K562 (cell line): ENCODE measurements around the gene HEMK1. TPM values are rescaled to one million over a fixed set of nuclear protein-coding genes. Genes with fewer than 3 reads are reported as not detected.

Experiments
- ATF7 ChIP-seq: fragments of 450-650 bp; IDR thresholded peaks from 2 replicates; pipeline ENCODE4 v1.7.1; 2014; ENCODE audit warnings: mild to moderate bottlenecking, moderate library complexity
- GATAD2B ChIP-seq: fragments of 450-650 bp; IDR thresholded peaks from 2 replicates; pipeline ENCODE4 v1.6.1; 2017; ENCODE audit warnings: mild to moderate bottlenecking, borderline replicate concordance
- STAT5B ChIP-seq: fragments of 250-450 bp; sonication (Bioruptor Pico); IDR thresholded peaks from 2 replicates; pipeline ENCODE4 v1.8.0; 2021; ENCODE audit warnings: mild to moderate bottlenecking, inconsistent platforms
- TAF1 ChIP-seq: IDR thresholded peaks from 2 replicates; pipeline ENCODE4 v1.6.1; 2011; ENCODE audit warnings: mild to moderate bottlenecking, low read length, moderate library complexity; ENCODE audit not compliant: insufficient read depth, control insufficient read depth, severe bottlenecking; ENCODE audit errors: extremely low read depth
- TAF7 ChIP-seq: fragments of 450-650 bp; IDR thresholded peaks from 2 replicates; pipeline ENCODE4 v1.6.1; 2016; ENCODE audit warnings: missing genetic modification characterization, missing compliant biosample characterization
- ZNF785 ChIP-seq: fragments of 250-450 bp; sonication (Bioruptor Pico); IDR thresholded peaks from 2 replicates; pipeline ENCODE4 v1.4.0; 2020; ENCODE audit warnings: mild to moderate bottlenecking
- polyA plus RNA-seq, 8 experiments: library from polyadenylated mRNA; depleted of rRNA in 4 of 8; stranded (reverse) in 5 of 8; unstranded in 3 of 8; fragments of >200 nt; fragmentation: Nextera tagmentation in 2 of 8; fragmentation: Illumina TruSeq in 1 of 8; extraction: Ambion mirVana in 2 of 8; extraction: Trizol in 1 of 8; gene quantifications; 2 replicates each; pipeline versions ENCODE4 v1.2.1 to v1.2.3, GENCODE V29; 2011 to 2014; ENCODE audit warnings: inconsistent platforms in 1 of 8, missing spikeins in 1 of 8
- total RNA-seq, 7 experiments: library from RNA; depleted of rRNA in 6 of 7; stranded (reverse); fragments of >200 nt in 6 of 7; fragmentation: Illumina TruSeq in 2 of 7; extraction: Trizol in 2 of 7; gene quantifications; 2 replicates each; pipeline versions ENCODE4 v1.2.1 to v1.2.3, GENCODE V29; 2011 to 2021; ENCODE audit warnings: low replicate concordance in 1 of 7
- TF ChIP-seq, protein P1 (sequence below): fragments of 450-650 bp; IDR thresholded peaks from 2 replicates; pipeline ENCODE4 v1.6.1; 2018; ENCODE audit not compliant: partially characterized antibody
- TF ChIP-seq, protein P2 (sequence below): fragments of 450-650 bp; IDR thresholded peaks from 2 replicates; pipeline ENCODE4 v1.6.1; 2017; ENCODE audit warnings: antibody characterized with exemption, mild to moderate bottlenecking
- TF ChIP-seq, protein P3 (sequence below): fragments of 450-650 bp; formaldehyde crosslinking; IDR thresholded peaks from 2 replicates; pipeline ENCODE4 v1.4.0; 2020; ENCODE audit warnings: mild to moderate bottlenecking, mixed read lengths
- TF ChIP-seq, protein P4 (sequence below): fragments of 450-650 bp; IDR thresholded peaks from 2 replicates; pipeline ENCODE4 v1.6.1; 2017; ENCODE audit warnings: antibody characterized with exemption

HEMK1 gene
- total and polyA plus RNA-seq, 9 of the 15 experiments (the other 6 are each of a cell fraction or from before 2014, with no cell fraction given) = 2.0 to 16.8 (median 11.4) TPM

DNA sequence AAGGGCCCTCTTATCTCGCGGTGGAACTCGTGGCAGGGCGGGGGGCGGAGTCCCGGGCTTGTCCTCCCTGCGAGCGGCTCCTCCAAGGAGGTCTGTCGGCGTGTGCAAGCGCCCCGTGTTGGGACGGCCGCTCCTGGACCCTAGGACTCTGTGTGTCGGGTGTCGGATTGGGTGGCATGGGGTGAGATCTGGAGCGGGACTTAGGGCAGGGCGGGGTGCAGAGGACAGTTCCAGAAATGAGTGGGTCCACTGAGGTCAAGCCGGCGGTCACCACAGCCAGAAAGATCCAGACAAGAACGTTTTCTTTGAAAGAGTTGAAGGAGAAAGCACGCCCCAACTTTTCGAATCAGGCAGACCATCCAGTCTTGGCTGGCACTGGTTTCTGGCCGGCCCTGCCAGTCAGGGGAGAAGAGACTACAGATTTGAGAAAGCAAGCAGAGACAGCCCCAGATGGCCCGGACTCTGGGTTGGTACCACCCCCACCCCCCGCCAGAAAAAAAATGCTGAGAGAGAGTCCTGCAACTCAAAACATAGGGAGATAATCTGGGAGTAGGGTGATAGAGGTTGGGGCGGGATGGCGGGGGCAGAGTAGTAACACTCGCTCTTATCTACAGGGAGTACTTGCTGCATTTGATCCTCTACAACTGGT, 43.0 kb downstream of the HEMK1 start (continued):
- TF ChIP-seq, protein P1, sequence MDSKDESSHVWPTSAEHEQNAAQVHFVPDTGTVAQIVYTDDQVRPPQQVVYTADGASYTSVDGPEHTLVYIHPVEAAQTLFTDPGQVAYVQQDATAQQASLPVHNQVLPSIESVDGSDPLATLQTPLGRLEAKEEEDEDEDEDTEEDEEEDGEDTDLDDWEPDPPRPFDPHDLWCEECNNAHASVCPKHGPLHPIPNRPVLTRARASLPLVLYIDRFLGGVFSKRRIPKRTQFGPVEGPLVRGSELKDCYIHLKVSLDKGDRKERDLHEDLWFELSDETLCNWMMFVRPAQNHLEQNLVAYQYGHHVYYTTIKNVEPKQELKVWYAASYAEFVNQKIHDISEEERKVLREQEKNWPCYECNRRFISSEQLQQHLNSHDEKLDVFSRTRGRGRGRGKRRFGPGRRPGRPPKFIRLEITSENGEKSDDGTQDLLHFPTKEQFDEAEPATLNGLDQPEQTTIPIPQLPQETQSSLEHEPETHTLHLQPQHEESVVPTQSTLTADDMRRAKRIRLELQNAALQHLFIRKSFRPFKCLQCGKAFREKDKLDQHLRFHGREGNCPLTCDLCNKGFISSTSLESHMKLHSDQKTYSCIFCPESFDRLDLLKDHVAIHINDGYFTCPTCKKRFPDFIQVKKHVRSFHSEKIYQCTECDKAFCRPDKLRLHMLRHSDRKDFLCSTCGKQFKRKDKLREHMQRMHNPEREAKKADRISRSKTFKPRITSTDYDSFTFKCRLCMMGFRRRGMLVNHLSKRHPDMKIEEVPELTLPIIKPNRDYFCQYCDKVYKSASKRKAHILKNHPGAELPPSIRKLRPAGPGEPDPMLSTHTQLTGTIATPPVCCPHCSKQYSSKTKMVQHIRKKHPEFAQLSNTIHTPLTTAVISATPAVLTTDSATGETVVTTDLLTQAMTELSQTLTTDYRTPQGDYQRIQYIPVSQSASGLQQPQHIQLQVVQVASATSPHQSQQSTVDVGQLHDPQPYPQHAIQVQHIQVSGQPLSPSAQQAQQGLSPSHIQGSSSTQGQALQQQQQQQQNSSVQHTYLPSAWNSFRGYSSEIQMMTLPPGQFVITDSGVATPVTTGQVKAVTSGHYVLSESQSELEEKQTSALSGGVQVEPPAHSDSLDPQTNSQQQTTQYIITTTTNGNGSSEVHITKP = no peak
- no peak for TF ChIP-seq STAT5B
- TF ChIP-seq GATAD2B = peak; percentile 62; the same call in 1 of the 2 replicates
- no peak for TF ChIP-seq ZNF785 (CRISPR knock-in tag)
- TF ChIP-seq TAF7 (tag) = 0 out of 2 replicates have a peak, but pooled peaks have one; percentile 42
- peak; percentile 39 for TF ChIP-seq TAF1
- TF ChIP-seq, protein P2, sequence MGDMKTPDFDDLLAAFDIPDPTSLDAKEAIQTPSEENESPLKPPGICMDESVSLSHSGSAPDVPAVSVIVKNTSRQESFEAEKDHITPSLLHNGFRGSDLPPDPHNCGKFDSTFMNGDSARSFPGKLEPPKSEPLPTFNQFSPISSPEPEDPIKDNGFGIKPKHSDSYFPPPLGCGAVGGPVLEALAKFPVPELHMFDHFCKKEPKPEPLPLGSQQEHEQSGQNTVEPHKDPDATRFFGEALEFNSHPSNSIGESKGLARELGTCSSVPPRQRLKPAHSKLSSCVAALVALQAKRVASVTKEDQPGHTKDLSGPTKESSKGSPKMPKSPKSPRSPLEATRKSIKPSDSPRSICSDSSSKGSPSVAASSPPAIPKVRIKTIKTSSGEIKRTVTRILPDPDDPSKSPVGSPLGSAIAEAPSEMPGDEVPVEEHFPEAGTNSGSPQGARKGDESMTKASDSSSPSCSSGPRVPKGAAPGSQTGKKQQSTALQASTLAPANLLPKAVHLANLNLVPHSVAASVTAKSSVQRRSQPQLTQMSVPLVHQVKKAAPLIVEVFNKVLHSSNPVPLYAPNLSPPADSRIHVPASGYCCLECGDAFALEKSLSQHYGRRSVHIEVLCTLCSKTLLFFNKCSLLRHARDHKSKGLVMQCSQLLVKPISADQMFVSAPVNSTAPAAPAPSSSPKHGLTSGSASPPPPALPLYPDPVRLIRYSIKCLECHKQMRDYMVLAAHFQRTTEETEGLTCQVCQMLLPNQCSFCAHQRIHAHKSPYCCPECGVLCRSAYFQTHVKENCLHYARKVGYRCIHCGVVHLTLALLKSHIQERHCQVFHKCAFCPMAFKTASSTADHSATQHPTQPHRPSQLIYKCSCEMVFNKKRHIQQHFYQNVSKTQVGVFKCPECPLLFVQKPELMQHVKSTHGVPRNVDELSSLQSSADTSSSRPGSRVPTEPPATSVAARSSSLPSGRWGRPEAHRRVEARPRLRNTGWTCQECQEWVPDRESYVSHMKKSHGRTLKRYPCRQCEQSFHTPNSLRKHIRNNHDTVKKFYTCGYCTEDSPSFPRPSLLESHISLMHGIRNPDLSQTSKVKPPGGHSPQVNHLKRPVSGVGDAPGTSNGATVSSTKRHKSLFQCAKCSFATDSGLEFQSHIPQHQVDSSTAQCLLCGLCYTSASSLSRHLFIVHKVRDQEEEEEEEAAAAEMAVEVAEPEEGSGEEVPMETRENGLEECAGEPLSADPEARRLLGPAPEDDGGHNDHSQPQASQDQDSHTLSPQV = 0 out of 2 replicates have a peak, but pooled peaks have one; percentile 42
- TF ChIP-seq, protein P3, sequence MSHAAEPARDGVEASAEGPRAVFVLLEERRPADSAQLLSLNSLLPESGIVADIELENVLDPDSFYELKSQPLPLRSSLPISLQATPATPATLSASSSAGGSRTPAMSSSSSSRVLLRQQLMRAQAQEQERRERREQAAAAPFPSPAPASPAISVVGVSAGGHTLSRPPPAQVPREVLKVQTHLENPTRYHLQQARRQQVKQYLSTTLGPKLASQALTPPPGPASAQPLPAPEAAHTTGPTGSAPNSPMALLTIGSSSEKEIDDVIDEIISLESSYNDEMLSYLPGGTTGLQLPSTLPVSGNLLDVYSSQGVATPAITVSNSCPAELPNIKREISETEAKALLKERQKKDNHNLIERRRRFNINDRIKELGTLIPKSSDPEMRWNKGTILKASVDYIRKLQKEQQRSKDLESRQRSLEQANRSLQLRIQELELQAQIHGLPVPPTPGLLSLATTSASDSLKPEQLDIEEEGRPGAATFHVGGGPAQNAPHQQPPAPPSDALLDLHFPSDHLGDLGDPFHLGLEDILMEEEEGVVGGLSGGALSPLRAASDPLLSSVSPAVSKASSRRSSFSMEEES (CRISPR knock-in tag) = no peak
- TF ChIP-seq, protein P4, sequence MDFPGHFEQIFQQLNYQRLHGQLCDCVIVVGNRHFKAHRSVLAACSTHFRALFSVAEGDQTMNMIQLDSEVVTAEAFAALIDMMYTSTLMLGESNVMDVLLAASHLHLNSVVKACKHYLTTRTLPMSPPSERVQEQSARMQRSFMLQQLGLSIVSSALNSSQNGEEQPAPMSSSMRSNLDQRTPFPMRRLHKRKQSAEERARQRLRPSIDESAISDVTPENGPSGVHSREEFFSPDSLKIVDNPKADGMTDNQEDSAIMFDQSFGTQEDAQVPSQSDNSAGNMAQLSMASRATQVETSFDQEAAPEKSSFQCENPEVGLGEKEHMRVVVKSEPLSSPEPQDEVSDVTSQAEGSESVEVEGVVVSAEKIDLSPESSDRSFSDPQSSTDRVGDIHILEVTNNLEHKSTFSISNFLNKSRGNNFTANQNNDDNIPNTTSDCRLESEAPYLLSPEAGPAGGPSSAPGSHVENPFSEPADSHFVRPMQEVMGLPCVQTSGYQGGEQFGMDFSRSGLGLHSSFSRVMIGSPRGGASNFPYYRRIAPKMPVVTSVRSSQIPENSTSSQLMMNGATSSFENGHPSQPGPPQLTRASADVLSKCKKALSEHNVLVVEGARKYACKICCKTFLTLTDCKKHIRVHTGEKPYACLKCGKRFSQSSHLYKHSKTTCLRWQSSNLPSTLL = peak; percentile 29; the same call in 1 of the 2 replicates
- 0 out of 2 replicates have a peak, but pooled peaks have one; percentile 52 for TF ChIP-seq ATF7
